Measurements from ENCODE around the gene LMX1A.

LMX1A gene

DNA sequence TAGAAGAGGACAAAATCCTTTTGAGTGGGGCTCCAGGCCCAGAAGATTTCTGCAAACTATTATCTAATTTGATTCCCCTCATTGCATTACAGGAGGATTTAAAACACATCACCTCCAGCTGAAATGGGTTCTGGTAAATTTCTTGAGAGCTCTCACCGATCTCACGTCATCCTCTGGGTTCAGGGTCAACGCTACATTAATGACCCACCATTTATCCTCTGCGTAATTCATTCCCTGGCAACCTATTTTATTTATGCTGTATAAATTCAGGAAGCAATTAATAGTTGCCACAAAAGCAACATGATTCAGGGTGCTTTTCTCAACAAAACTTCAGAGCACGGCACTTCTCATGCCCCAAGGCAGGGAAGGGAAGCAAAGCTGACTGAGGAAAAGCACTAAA is 38.9 kb downstream of the LMX1A start:
- DNase-seq = no peak

DNA sequence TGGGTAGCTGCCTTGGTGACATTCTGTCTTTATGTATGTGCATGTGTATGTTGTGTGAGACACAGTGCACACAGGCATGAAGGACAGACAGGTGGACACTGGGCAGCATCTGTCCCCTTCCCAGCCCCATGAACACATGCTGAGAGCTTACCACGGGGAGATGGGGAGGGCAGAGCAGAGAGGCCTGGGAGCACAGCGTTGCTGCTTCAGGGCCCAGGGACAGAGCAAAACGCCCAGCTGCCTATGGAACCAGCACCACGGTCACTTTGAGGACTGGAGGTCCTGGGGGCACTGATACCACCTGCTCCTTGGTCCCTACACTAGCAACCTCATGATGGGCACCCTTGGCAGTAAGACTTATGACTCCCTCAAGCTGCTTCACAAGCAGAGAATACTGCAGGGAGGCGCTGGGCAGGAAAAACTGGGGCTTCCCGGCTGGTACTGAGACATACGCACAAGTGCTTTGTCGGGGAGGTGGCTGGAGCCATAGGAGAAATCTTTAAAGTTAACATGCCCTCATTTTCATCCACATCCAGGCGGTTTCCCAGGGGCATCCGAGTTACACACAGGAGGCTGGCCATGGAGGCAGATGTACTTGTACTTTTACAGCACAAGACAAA is 40.3 kb downstream of the LMX1A start:
- no peak for DNase-seq

DNA sequence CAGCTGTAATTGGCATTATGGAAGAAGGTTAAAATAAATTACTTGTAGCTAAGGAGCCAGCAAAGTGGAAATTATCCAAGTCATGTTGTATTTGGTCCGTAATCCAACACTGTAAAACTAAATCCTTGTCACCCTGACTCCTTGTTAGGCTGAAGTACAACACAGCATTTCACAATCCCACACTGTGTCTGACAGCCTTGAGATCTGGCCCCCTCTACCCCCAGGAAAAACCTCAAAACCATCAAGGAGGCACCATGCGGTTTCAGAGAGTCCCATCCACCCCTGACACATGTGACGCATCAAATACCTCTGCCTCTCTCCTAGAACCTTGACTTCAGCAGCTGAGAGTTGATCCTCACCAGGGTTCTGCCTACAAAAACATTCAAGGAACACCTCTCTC is 41.0 kb downstream of the LMX1A start:
- no peak for DNase-seq

DNA sequence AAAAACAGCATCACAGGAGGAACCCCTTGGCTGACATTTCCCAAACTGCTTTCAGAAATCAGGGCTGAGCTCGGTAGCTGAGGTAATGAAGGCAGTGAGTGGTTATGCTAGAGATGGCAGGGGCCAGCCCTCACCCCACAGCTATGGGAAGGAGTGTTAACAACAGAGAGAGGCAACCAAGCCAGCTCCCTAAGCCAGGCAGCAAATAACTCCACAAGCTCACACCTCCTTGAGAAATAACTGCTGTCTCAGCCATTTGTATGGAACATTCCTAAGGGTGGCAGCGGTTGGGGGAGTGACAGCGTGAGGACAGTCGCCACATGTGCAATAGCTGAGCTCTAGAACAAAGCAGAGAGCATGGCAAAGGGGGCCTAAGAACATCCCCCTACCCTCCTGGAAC is 42.6 kb downstream of the LMX1A start:
- no peak for DNase-seq

DNA sequence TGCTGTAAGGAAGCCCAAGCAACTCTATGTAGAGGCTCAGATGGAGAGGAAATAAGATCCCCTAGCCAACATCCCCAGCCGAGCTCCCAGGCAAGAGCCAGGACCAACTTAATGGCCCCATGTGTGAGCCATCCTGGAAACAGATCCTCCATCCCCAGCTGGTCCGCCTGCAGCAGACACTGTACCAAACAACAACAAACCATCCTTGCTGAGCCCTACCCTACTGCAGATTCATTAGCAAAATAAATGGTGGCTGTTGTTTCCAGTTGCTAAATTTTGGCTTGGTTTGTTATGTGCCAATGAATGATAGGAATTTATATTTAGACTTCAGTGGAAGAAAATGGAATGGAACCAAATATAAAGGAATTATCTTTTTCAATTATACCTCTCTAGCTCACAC is 43.9 kb downstream of the LMX1A start:
- peak; percentile 49 for DNase-seq

DNA sequence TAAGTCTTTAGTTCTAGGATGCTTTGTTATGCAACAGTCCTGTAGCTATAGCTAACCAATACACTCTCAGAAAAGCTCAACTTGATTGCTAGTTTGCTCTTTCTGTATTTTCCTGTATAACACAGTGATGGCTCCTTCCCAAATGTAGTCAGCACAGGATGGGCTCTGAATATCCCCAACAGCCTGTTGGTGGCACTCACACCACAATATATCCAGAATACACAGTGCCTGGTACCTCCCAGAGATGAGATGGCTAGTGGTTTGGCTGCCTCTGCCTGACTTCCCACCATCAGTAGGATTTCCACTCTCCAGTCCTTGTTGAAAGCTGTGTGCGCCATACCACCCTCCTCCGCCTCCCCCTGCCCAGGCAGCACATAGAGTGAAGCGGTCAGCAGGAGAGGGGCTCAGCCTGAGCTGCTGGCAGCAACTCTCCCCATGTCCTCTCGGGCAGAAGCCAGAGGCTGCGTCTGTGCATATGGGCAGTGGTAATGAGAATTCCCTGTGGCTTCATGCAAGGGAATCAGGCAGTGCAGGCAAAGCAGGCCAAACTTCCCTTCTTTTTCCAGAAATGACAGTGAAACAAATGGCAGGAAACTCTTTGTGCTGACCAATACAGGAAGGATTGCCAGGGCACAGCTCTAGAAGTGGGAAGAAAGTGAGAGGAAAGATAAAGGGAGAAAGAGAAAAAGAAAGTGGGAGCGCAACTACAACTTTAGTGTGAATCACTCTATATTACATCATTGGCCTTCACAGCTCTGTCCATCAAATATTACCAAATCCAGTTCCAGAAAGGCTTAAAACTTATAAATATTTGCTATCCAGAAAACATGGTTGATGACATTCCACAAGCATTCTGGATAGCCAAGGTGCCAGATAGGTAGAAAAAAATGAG is 49.7 kb downstream of the LMX1A start:
- DNase-seq = peak; percentile 24

DNA sequence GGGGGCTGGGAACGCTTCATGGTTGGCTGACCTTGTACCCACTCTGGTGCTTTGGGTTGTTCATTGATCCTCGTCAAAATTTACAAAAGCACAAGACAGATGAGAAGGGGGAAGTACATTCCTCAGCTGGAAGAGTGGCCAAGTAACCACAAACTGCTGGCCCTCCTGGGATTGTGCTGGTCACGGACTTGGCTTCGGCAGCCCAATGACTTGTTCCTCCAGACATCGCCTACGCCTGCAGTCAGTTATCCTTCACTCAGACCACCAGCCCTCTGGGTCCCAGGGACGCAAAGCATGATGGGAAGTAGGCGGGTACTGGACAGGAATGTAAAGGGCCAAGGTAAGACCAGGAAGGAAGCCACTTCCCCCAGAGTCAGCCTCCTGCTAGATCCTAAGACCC is 53.1 kb downstream of the LMX1A start:
- DNase-seq = no peak

DNA sequence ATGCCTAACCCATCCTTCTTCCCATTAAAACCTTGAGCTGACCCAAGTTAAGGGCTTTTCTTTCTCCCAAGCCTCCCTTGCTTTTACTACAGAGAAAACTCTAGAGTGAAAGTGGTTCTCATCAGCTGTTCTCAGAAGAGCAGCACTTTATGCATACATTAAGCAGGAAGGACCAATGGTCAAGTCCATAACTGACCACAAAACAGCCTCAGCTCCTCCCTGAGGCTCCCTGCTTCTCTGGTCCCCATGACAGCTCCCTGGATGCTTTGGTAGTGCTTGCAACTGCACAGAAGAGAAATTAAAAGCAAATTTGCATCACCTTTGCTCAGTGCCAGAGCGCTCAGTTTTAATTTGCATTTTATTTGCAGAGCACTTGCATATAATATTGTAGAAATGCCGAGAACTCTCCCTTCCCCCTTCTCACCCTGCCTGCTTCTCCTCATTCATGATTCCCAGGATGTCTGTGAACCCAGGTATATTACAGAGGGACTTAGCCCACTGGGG is 56.1 kb downstream of the LMX1A start:
- DNase-seq = no peak

DNA sequence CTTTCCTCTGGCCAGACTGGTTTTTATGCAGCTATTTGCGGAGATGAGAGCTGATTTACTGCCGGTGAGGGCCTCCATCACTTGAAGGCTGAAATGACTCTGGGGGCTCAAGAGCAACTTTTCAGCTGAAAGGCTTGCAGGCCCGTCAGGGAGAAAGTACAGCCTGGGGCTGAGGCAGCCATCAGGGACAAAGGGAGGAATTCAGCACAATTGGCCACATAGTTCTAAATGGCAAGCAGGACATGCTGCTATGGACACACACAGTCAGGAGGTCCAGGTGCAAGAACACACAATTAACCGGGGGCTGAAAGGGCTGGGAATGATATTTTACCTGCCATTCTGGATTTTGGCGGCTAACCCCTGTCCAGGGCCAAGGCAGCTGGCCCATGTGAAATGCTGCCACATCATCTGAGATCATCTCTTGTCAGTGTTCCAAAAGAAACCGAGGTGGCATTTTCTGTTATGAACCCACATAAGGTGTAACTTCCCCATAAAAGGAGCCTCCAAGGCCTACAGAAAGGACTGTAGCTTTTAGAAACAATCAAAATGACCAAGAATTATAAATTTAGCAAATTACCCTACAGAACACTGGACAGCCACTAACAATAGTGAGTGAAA is 58.2 kb downstream of the LMX1A start:
- DNase-seq = peak; percentile 62

DNA sequence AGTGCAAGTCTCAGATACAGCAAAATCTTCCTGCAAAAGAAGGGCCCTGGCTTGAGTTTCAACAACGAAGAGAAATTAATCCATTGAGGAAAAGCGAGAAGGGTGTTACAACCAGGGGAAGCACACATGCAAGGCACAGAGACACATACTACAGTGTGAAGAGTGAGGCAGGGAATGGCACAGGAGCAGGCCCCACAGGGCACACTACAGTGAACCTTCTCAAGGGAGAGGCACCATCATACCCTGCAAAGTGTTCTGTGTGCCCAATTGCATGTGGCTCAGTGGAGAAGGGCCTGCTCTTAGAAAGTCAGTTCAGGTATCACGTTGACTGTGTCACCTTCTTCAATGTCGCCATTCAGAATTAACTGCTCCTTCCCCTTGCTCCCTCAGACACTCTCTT is 60.3 kb downstream of the LMX1A start:
- no peak for DNase-seq

DNA sequence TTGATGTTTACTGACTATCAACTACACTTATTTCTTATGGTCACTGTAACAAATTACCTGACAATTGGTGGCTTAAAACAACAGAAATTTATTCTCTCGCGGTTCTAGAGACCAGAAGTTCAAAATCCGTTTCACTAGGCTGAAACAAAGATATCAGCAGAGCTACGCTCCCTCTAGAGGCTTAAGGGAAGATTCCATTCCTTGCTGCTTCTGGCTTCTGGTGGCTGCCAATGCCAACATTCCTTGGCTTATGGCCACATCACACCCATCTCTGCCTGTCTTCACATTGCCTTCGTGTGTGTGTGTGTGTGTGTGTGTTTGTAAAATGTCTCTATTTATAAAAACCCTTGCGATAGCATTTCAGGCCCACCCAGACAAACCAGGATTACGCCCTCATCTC is 66.4 kb downstream of the LMX1A start:
- peak; percentile 74 for DNase-seq

DNA sequence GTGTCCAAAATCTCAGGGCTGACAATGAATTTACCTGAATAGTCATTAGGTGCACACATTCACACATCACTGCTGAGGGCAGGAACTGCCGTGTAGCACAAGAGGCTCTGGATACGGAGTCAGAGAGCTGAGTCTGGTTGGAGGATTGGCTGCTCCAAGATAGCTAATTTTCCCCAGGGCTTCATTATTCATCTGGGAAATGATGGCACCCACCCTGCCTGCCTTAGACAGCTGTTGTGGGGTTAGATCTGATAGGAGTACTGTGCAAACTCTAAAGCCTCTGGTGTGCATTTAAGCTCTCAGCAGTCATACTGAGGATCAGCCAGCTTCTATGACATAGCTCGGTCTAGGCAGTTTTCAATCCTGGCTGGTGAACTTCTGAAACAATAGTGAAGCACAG is 67.0 kb downstream of the LMX1A start:
- peak; percentile 98 for DNase-seq

DNA sequence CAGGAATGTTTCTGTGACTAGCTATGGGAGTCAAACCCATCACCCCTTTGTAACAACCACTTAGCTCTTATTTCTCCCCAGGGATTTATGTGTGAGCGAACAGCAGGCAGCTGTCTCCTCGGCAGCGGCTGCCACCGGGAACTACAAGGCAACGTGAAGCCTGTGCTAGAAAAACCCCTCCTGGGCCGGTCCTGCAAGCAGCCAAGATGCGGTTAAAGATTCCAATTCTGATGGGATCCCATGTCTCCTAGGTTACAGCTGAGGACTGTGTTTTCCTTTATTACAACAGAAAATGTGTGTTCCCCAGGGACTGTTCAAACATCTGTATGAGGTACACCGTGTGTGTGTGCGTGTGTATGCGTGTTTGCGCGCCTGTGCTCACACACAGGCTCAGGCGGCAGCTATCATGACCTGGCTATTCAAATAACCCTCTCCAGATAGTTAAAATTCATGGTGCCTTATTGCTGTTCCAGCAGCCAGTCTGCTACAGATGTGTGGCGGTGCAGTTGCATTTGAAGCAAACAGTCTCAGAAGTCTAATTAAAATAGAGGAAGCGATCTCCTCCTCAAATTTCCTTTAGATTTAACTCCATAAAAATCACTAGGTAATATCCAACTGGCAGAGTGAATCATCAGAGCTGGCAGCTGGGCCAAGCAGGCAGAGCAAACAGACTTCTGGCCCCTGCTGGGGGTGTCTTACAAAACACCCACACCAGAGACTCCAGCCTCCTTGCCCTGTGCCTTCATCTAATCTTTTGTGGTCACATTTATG is 68.0 kb downstream of the LMX1A start:
- peak; percentile 99 for DNase-seq

DNA sequence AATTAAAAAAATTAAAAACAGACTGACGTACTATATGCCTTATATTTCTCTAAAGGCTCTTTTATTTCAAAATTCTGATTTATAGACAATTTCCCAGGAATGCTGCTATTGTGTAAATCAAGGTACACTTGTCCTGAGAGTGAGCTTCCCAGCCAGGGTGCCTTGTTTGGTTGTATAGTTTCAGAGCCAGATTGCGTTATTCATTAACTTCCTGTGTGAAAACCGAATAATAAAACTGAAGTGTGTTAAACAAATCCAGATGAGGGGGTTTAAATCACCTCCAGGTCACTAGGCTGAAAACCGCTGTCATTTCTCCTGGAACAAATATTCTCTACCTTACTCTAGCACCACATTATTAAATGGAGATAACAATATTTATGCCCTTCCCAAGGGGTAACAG is 68.7 kb downstream of the LMX1A start:
- DNase-seq = peak; percentile 76

DNA sequence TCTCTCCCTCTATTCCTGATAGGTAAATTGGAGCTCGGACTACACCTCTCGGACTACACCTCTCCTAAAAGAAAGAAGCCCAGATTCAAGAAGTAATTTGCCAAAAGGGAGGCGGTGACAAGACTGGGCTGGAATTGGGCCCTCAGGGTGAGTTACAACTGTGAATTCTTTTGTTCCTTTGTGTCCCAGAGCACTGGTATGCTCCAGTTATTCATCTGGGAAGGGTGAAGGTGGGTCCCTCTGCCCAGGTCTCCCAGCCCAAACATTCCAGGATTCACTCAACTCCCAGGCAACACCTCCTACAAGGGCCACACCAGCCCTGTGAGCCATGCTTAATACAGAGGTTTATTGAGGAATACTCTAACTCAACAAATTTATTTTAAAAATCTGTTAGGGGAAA is 69.2 kb downstream of the LMX1A start:
- DNase-seq = peak; percentile 73

DNA sequence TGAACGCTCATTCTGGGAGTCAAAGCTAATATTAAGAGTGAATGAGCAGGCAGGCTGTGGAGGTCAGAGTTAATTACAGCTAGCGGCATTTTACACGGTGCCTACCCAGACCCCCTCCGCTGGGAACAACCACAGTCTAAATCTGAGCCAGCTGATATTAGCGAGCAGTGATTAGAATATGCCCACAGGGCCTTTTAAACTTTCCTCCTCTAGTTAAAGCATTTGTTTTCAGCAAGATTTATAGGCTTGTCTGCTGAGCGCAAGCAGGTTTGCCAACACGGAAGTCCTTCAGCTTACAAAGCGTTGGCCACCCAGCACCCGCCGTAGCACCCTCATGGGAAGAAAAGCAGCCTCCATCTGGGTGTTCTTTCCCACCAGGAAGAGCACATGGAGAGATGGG is 72.1 kb downstream of the LMX1A start:
- DNase-seq = peak; percentile 99

DNA sequence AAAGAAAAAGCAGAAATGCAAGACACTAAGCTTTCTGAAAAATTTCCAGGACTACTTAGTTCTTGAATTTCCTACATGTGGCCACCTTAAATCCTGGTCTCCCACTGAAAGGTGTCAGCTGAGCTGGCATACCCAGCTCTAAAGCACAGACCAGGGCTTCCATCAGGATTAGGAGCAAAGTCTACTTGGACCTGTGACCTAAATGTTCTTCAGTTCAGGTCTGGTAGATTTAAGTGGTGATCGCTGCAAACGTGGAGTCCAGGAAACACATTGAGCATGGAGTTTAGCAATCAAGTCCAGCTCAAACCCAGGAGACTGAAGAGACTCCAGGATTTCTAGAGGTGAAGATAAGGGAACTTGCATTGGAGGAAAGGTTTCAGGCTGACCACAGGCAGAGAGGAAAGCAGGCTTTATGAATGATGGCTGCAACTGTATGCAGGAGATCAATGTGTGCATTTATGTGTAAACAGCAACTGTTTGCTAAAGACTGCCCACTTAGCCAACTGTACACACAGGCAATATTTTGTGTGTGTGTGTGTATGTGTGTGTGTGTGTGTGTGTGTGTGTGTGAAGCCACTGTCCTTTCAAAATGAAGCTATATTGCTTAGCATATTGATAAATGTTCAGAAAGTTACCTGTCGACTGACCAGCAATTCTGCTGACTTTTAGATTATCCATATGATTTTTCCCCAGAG is 75.2 kb downstream of the LMX1A start:
- DNase-seq = peak; percentile 73

DNA sequence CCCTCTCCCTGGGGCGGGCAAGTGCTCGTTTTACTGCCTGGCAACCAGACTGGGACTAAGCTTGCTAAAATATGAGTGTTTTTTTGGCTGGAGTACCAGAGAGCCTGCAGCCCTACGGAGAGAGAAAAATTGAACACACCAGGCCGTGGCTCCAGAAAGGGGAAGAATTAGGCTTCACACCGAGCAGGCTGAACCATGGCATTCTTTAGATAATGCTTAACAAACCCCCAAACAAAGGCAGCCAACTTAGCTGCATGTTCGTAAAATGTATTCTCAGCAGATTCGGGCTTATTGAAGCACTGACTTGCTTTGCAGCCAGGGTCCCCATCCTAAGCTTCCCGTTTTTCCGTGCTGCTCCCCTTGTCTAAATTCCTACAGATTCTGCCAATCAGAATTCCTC is 76.6 kb downstream of the LMX1A start:
- DNase-seq = no peak

DNA sequence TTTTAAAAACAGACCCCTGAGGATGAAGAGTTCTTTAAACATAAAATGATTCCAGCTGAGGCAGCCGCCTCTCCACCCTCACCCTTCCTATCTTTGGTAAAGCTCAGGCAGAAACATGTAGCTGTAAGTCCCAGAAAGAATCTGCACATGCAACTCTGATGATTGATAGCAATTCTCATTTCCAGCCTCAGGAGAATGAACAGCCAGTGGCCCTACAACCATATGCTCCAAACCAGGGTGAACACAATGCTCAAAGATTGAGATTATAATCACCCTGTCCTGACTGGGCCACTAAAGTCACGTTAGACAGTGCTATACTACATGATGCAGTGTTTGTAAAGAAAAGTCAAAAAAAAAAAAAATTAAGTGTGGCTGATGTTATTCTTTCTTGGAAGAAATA is 80.2 kb downstream of the LMX1A start:
- DNase-seq = peak; percentile 16

DNA sequence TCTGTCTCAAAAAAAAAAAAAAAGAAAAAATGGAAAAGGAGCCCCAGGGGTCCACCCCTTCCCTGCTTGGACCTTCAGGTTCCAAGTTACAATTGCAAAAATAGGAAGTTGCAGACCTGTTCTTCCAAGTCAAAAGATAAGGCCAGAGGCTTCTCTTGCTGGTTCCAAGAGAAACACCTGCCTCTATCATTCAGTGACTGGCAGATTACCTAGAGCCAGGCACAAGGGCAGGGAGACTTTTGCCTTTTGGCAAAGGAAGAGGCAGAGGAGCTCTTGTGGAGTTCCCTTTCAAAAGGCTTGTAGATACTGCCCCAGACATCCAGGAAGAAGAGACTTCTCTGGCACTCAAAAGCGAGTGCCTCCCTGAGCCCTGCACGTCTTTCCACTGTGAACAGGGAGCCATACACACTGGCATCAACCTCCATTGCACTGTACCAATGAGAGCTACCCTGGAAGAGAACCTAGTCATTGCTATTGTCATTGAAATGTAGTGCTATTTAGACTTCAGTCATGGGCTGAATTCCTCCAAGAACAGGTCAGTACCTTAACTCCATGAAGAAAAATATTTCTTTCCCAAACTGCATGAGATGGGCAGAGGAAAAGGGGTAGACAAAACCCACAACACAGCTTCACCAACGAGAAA is 91.2 kb downstream of the LMX1A start:
- DNase-seq = no peak

DNA sequence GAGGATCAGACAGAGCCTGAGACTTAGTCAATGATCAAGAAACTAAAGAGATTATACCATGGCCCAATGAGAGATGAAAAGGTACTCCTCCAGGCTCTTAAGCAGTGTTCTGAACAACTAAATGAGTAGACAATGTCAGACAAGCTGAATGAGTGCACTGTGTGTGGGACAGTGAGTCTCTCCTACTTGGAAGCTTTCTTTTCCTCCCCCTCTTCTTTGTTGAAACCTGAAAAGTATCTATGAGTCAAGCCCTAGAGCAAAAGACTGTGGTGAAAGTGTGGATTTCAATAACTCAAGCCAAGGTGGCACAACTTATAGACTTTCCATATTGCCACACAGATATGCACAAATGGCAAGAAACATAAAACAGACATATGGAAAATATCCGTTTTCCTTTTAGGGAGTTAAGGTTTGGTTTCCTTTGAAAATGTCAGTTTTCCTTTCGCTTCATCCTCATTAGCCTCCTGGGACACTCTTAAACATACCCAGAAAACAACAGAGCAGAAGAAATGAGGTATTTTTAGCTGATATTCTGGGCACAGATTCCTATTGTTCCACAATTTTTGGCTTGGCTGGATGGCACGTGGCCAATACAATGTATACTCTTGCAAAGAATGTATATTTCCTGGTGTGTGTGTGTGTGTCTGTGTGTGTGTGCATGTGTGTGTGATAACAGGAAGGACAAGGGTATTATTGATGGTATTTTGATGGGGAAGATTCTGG is 96.6 kb downstream of the LMX1A start:
- DNase-seq = peak; percentile 70

Measured in NCI-H69 (cell line).